DMS114 treated with DMSO at 0.1 percent for 48 hours (cell line): ENCODE measurements around the gene MAU2.
A peak's percentile ranks its signal among the peaks of the same experiment; 100 is the strongest.
"Not testable (repeated sequence)": the region's sequence is repeated elsewhere in the genome, so short reads cannot be mapped to it uniquely, and the experiment has no call there.

ENCODE experiments used
- DNase-seq: peaks from one replicate; lab custom pipeline; 2025; ENCODE audit not compliant: unreplicated experiment; lab: John Stamatoyannopoulos, UW

MAU2 gene

GRCh38 chr19:19381007-19381926 is 60.6 kb downstream of the MAU2 start:
- no peak for DNase-seq

GRCh38 chr19:19382118-19382517 is 61.5 kb downstream of the MAU2 start:
- DNase-seq, result no peak

GRCh38 chr19:19384486-19384885 is 63.9 kb downstream of the MAU2 start:
- no peak for DNase-seq

- DNase-seq, result peak; percentile 98
Observed at GRCh38 chr19:19385131-19385895, 64.7 kb downstream of the MAU2 start.

- DNase-seq, result no peak
Observed at GRCh38 chr19:19385896-19386869, 65.6 kb downstream of the MAU2 start.

- DNase-seq, result no peak
Observed at GRCh38 chr19:19387108-19387507, 66.5 kb downstream of the MAU2 start.

- DNase-seq, result no peak
Observed at GRCh38 chr19:19388568-19389555, 68.2 kb downstream of the MAU2 start.

GRCh38 chr19:19389683-19390082 is 69.1 kb downstream of the MAU2 start:
- not testable (repeated sequence) for DNase-seq

GRCh38 chr19:19394333-19394732 is 73.7 kb downstream of the MAU2 start:
- not testable (repeated sequence) for DNase-seq

GRCh38 chr19:19399733-19400433 is 79.3 kb downstream of the MAU2 start:
- no peak for DNase-seq

GRCh38 chr19:19402656-19403372 is 82.2 kb downstream of the MAU2 start:
- DNase-seq, result no peak

GRCh38 chr19:19403373-19403901 is 82.8 kb downstream of the MAU2 start:
- DNase-seq, result no peak

GRCh38 chr19:19404879-19405860 is 84.5 kb downstream of the MAU2 start, which contains the start of gene GATAD2A:
Gene GATAD2A, plus strand, starts transcription at chr19:19405675. Its CDS starts 59,671 bp downstream, at chr19:19465346.
- DNase-seq, result peak; percentile 54

- DNase-seq, result no peak
Observed at GRCh38 chr19:19405971-19406877, 85.6 kb downstream of the MAU2 start.

- peak; percentile 40 for DNase-seq
Observed at GRCh38 chr19:19406878-19407632, 86.4 kb downstream of the MAU2 start.
